OCI-LY7 (cell line): ENCODE measurements around the gene ABHD11. TPM values are rescaled to one million over a fixed set of nuclear protein-coding genes. Genes with fewer than 3 reads are reported as not detected.

Source experiments
- BruUV-seq: library from RNA; stranded (reverse); fragments of 400-500 nt; replicated peaks from 2 replicates; lab custom pipeline; 2021; lab: Mats Ljungman, UMichigan
- CTCF ChIA-PET: fragments of 300-600 bp; sonication (Branson Sonifier 250); formaldehyde crosslinking; loops from one replicate; lab custom pipeline; 2022; ENCODE audit warnings: antibody characterized with exemption; ENCODE audit not compliant: unreplicated experiment; lab: Charles Lee
- POLR2A ChIA-PET: fragments of 300-600 bp; sonication (Branson Sonifier 250); formaldehyde crosslinking; loops from one replicate; lab custom pipeline; 2022; ENCODE audit warnings: antibody characterized with exemption; lab: Charles Lee
- DNase-seq: peaks from one replicate; pipeline ENCODE4 v3.0.0-alpha.2; 2015; ENCODE audit warnings: low spot score
- H2AFZ ChIP-seq: fragments of 200-600 bp; sonication (generic), shearing (Covaris generic); 2 replicates; pipeline ENCODE4 v1.6.1; 2014; ENCODE audit warnings: mild to moderate bottlenecking, antibody characterized with exemption, low read length, moderate library complexity
- H3K27ac ChIP-seq: fragments of 200-600 bp; sonication (generic); 2 replicates; pipeline ENCODE4 v1.5.1; 2014; ENCODE audit warnings: mixed run types, low read depth, mild to moderate bottlenecking, moderate library complexity, low read length, inconsistent platforms; ENCODE audit not compliant: poor library complexity, severe bottlenecking
- H3K36me3 ChIP-seq: fragments of 200-600 bp; sonication (generic); 2 replicates; pipeline ENCODE4 v1.6.1; 2014; ENCODE audit warnings: mild to moderate bottlenecking, antibody characterized with exemption, low read length, moderate library complexity, mixed read lengths; ENCODE audit not compliant: insufficient read depth
- H3K4me1 ChIP-seq: fragments of 200-600 bp; sonication (generic); 2 replicates; pipeline ENCODE4 v1.5.1; 2014; ENCODE audit warnings: mild to moderate bottlenecking, low read length; ENCODE audit not compliant: insufficient read depth, poor library complexity, severe bottlenecking
- H3K4me2 ChIP-seq: fragments of 200-600 bp; sonication (generic); 2 replicates; pipeline ENCODE4 v1.6.1; 2014; ENCODE audit warnings: mild to moderate bottlenecking, low read length
- H3K4me3 ChIP-seq: fragments of 200-600 bp; sonication (generic); 2 replicates; pipeline ENCODE4 v1.5.1; 2014; ENCODE audit warnings: mild to moderate bottlenecking, low read depth, low read length; ENCODE audit not compliant: poor library complexity, severe bottlenecking
- H3K79me2 ChIP-seq: fragments of 200-600 bp; sonication (generic); 2 replicates; pipeline ENCODE4 v1.6.1; 2016; ENCODE audit warnings: low read depth, mild to moderate bottlenecking, low read length, moderate library complexity, mixed read lengths; ENCODE audit not compliant: insufficient read depth
- H3K9me2 ChIP-seq: fragments of 200-600 bp; sonication (generic); 2 replicates; pipeline ENCODE4 v1.6.1; 2016; ENCODE audit warnings: mild to moderate bottlenecking, low read length, mixed read lengths; ENCODE audit not compliant: insufficient read depth
- H3K9me3 ChIP-seq: fragments of 200-600 bp; sonication (generic); 2 replicates; pipeline ENCODE4 v1.6.1; 2014; ENCODE audit warnings: mild to moderate bottlenecking, mixed run types, low read length, mixed read lengths
- H4K20me1 ChIP-seq: fragments of 200-600 bp; sonication (generic); 2 replicates; pipeline ENCODE4 v1.6.1; 2014; ENCODE audit warnings: mild to moderate bottlenecking, antibody characterized with exemption, low read length, moderate library complexity, mixed read lengths; ENCODE audit not compliant: insufficient read depth
- EZH2phosphoT487 ChIP-seq: fragments of 200-600 bp; sonication (generic); IDR thresholded peaks from 2 replicates; pipeline ENCODE4 v1.6.1; 2018; ENCODE audit warnings: low read depth, borderline replicate concordance, mild to moderate bottlenecking, mixed run types, antibody characterized with exemption, low read length, moderate library complexity, mixed read lengths
- intact Hi-C: fragments of 100-400 bp; cut with micrococcal nuclease; formaldehyde crosslinking; loops from one replicate; pipeline ENCODE4 v1.10.0; 2022; ENCODE audit not compliant: unreplicated experiment
- total RNA-seq, 2 experiments: library from RNA; depleted of rRNA in 1 of 2; stranded (reverse); fragments of >200 nt in 1 of 2; shearing (Covaris generic) in 1 of 2; gene quantifications; 2 replicates each; pipeline ENCODE4 v1.2.3, GENCODE V29; 2014 to 2022
- TF ChIP-seq, protein P1 (sequence below): fragments of 200-600 bp; sonication (generic); conservative IDR thresholded peaks from 2 replicates; pipeline ENCODE4 v1.5.1; 2014; ENCODE audit warnings: mild to moderate bottlenecking, antibody characterized with exemption, low read length, moderate library complexity, mixed read lengths

The ABHD11 gene
- total RNA-seq, 2 experiments from 2014 or later = 27.4 to 27.5 TPM

DNA sequence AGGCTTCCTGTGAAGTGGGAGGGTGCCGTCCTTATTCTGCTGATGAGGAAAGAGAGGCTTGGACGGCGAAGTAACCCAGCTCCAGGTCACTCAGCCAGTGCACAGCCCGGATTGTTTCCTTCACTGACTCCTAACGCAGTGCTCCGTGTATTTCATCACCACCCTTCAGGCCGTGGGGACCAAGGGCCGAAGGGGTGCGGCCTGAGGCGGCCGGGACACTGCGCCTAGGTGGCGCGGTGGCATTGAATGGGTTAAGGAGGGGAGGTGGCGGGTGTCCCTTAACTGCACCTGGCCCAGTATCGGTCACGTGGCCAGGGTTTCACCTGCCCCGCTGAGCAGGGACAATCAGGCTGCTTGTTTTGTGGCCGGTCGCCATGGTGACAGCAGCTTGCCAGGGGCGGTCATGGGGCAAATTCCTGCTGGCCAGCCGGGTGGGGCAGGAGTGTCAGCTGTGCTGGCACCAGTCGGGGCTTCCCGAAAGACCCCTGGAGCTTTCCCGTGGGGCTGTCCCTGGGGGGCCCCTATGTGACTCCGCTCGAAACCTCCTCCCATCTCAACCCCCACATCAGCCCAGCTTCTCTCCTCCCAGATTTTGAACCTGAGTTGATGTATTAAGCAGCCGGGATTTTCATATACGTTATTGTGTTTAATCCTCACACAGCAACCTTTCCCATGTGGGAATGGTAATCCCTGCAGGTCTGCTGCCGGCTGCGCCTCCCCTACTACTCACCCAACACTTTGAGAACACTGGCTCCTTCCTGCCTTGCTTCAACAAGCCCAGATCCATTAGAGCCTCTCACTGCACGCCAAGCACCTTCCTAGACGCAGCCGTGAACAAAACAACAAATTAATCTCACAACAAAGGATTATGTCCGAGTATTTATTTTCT, 4.4 kb upstream of the ABHD11 start:
- Histone ChIP-seq H3K79me2 (peaks cover under 1% of the 10 kb centered on the region; the same call in 1 of the 2 replicates), H3K4me3 (peak overlapping the region; percentile 29), H3K9me2 (no peaks in the 10 kb centered on the region), H3K36me3 (no peaks in the 10 kb centered on the region), H3K27ac (no peak overlapping the region), H3K4me1 (peaks cover 32% of the 10 kb centered on the region), H3K9me3 (no peaks in the 10 kb centered on the region), H3K4me2 (peak overlapping the region; percentile 49), H4K20me1 (no peaks in the 10 kb centered on the region), H2AFZ (peak overlapping the region; percentile 55)
- TF ChIP-seq, protein P1, sequence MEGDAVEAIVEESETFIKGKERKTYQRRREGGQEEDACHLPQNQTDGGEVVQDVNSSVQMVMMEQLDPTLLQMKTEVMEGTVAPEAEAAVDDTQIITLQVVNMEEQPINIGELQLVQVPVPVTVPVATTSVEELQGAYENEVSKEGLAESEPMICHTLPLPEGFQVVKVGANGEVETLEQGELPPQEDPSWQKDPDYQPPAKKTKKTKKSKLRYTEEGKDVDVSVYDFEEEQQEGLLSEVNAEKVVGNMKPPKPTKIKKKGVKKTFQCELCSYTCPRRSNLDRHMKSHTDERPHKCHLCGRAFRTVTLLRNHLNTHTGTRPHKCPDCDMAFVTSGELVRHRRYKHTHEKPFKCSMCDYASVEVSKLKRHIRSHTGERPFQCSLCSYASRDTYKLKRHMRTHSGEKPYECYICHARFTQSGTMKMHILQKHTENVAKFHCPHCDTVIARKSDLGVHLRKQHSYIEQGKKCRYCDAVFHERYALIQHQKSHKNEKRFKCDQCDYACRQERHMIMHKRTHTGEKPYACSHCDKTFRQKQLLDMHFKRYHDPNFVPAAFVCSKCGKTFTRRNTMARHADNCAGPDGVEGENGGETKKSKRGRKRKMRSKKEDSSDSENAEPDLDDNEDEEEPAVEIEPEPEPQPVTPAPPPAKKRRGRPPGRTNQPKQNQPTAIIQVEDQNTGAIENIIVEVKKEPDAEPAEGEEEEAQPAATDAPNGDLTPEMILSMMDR = no peak
- no peak for TF ChIP-seq EZH2phosphoT487
- ChIA-PET CTCF (no interaction called here), POLR2A (interaction anchor here (0.6 to 1.4 kb wide), 4 partner anchors 8 to 165 kb away, joined by 3 to 4 read pairs (median 3); partner anchors contain the start of gene TBL2)
- intact Hi-C loops = no loop called here
- no TSS peak for BruUV-seq
- peak; percentile 88 for DNase-seq

DNA sequence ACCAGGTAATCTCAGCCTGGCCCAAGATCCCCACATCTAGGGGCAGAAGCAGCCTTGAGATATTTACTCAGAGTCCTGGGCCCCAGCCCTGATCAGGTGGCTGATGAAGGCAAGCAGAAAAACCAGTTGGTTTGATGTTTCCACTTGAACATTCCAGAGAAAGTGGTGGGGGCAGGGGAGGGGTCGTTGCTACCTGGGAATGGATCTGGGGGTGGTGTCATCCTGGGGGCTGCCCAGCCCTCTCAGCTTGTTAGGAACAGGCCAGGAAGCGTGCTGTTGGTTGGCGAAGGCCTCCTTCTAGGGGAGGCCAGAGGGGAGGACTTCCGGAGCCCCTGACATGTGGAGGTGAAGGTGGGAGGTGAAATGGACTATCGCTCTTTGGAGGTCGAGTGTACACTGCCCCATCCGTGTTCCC, 3.7 kb upstream of the ABHD11 start:
- Histone ChIP-seq H3K9me3 (no peaks in the 10 kb centered on the region), H2AFZ (peak overlapping the region; percentile 55), H3K9me2 (no peaks in the 10 kb centered on the region), H3K36me3 (peaks cover 2% of the 10 kb centered on the region; the same call in 1 of the 2 replicates), H3K4me2 (peak overlapping the region; percentile 49), H4K20me1 (peaks cover 5% of the 10 kb centered on the region; the same call in 1 of the 2 replicates), H3K27ac (peak overlapping the region; percentile 1), H3K4me1 (peaks cover 39% of the 10 kb centered on the region), H3K4me3 (peak overlapping the region; percentile 29), H3K79me2 (peaks cover 4% of the 10 kb centered on the region; the same call in 1 of the 2 replicates)
- TF ChIP-seq, protein P1 = no peak
- no peak for TF ChIP-seq EZH2phosphoT487
- BruUV-seq = no TSS peak
- no peak for DNase-seq
- ChIA-PET CTCF (no interaction called here), POLR2A (interaction anchor here (0.6 to 1.4 kb wide), 2 partner anchors 9 to 145 kb away, joined by 3 to 4 read pairs; no protein-coding TSS in a partner anchor)
- intact Hi-C loops = no loop called here
